Measurements from ENCODE around the gene OR6P1.

DNA sequence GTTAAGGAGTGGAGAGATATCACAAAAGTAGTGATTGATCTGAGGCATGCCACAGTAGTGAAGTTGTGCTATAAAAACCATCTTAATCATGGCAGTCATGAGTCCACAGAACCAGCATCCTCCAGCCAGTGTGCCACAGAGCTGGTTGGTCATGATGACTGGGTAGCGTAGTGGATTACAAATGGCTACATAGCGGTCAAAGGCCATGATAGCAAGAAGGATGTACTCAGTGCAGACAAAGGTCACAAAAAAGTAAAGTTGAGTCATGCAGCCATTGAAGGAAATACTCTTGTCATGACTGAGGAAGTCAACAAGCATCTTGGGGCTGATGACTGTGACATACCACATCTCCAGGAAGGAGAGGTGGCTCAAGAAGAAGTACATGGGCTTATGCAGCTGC lies 22.8 kb downstream of the OR6P1 start:
- TF ChIP-seq, protein P1, sequence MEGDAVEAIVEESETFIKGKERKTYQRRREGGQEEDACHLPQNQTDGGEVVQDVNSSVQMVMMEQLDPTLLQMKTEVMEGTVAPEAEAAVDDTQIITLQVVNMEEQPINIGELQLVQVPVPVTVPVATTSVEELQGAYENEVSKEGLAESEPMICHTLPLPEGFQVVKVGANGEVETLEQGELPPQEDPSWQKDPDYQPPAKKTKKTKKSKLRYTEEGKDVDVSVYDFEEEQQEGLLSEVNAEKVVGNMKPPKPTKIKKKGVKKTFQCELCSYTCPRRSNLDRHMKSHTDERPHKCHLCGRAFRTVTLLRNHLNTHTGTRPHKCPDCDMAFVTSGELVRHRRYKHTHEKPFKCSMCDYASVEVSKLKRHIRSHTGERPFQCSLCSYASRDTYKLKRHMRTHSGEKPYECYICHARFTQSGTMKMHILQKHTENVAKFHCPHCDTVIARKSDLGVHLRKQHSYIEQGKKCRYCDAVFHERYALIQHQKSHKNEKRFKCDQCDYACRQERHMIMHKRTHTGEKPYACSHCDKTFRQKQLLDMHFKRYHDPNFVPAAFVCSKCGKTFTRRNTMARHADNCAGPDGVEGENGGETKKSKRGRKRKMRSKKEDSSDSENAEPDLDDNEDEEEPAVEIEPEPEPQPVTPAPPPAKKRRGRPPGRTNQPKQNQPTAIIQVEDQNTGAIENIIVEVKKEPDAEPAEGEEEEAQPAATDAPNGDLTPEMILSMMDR (IDR thresholded peaks at IDR 0.05), result no peak
- no peak for TF ChIP-seq EP300 (IDR thresholded peaks at IDR 0.05)
- no peak for TF ChIP-seq POLR2A (IDR thresholded peaks at IDR 0.05)
- TF ChIP-seq POLR2AphosphoS5 (IDR thresholded peaks at IDR 0.05), result no peak

Measured in suprapubic skin (tissue), 4 donors.